Measurements from ENCODE around the gene MAOB. TPM values are rescaled to one million over a fixed set of nuclear protein-coding genes. Genes with fewer than 3 reads are reported as not detected.

Gene MAOB
- total RNA-seq, 1 donor from 2014 or later, result 4.6 TPM

DNA sequence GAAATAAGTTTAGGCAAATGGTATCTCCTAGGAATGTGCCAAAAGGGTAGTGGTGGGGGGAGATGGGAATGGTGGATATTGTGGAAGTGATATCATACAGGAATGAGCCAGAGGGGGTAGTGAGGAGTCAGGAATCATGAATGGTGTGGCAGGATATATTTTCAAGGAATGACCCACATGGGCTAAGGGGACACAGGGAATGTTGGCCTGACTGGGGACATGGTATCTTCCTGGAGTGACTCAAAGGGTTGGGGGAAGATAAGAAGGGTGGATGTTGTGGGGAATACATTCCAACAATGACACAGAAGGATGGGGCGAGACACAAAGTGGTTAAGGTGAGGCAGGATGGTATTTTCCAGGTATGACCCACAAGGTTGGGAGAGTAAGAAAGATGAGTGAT, 165.6 kb downstream of the MAOB start:
- TF ChIP-seq CTCF (IDR thresholded peaks at IDR 0.05), result no peak
- Histone ChIP-seq H3K4me1 (no peaks in the 10 kb centered on the region), H3K27ac (no peak overlapping the region), H3K4me3 (no peak overlapping the region), H3K27me3 (no peaks in the 10 kb centered on the region), H3K36me3 (peaks cover 0 to 20% of the 10 kb centered on the region in 2 donors), H3K9me3 (no peaks in the 10 kb centered on the region)
- DNase-seq (ENCODE audit: low spot score in 2 of 2), result no peak
- intact Hi-C loops (cut with DNase I), result no loop called here

Other genes starting within 250 kb of the MAOB start
- gene MAOA, start 226.2 kb downstream of the MAOB start, total RNA-seq, result 93.6 TPM
- gene NDP, start 90.9 kb upstream of the MAOB start, total RNA-seq, result not detected

Measured in ascending aorta (tissue), 2 donors.